LoVo (cell line): ENCODE results near the gene CPAMD8.
A peak's percentile ranks its signal among the peaks of the same experiment; 100 is the strongest.

Experiments
- DNase-seq: peaks from one replicate; pipeline ENCODE4 v3.0.0-alpha.2; 2016; ENCODE audit warnings: low spot score

CPAMD8 gene

DNA sequence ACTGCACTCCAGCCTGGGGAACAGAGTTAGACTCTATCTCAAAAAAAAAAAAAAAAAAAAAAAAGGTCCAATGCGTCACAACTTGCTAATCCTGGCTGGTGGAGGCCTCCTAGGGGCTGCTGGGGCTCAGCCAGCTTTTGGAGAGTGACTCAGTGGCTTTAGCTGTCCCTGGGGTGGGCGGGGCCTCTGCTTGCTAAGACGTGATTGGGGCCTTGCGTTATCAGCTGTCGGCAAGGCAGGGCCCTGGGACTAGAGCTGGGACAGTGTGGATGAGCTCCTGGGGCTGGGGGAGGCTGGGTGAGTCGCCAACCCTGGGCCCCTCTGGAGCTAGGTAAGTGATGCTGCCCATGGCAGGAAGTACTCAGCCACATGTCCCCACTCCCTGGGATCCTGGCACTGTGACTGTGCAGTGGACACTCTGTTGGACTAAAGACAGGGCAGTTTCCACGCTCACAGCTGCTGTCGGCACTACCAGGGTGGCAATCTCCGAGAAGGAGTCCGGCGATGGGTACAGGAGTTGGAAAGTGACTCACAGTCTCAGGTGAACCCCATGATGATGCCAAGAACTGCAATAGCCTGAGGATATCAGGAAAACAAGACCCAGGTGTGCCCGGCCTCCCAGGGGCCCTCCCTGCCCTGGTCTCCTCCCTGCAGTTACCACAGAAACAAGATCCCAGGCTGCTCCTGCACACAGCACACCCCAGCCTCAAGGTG, 105.6 kb downstream of the CPAMD8 start:
- peak; percentile 74 for DNase-seq

- DNase-seq: no peak
These were observed 107.1 kb downstream of the CPAMD8 start for GRCh38 chr19:16919496-16919895.

DNA sequence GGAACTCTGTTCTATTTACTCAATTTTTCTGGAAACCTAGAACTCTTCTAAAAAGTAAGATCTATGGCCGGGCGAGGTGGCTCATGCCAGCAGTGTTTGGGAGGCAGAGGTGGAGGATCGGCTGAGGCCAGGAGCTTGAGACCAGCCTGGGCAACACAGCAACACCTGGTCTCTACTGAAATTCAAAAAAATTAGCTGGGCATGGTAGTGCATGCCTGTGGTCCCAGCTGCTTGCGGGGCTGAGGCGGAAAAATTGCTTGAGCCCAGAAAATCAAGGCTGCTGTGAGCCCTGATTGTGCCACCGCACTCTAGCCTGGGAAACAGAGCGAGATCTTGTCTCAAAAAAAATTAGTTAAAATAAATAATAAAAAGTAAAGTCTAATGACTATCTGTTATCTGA, 109.2 kb downstream of the CPAMD8 start:
- DNase-seq: no peak

DNA sequence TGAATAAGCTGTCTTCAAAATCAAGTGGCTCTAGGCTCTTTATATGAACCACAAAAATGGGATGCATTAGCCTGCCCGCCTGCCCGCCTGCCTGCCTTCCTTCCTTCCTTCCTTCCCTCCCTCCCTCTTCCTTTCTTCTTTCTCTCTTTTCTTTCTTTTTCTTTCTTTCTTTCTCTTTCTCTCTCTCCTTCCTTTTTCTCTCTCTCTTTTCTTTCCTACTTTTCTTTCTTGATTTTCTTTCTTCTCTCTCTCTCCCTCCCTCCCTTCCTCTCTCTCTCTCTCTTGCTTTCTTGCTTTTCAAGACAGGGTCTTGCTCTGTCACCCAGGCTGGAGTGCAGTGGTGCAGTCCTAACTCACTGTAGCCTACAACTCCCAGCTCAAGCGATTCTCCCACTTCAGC, 110.9 kb downstream of the CPAMD8 start:
- no peak for DNase-seq

- DNase-seq: no peak
These were observed 111.5 kb downstream of the CPAMD8 start for GRCh38 chr19:16915135-16915534.

GRCh38 chr19:16914421-16914820, 112.2 kb downstream of the CPAMD8 start:
- DNase-seq: no peak

DNA sequence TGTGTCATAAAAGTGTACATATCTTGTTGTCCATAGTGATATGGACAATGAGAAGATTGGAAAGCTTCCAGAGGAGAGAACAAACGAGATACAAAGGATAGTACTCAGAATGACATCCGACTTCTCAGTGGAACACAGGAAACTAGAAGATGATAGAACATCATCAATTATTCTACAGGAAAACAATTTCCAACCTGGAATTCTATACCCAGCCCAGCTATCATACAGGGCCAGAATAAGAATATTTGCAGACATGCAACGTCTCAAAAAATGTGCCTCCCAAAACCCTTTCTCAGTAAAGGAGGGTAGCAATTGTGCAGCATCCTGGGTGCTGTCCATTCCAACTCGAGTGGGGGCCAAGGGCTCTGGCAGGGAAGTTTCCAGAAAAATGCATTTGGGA, 113.8 kb downstream of the CPAMD8 start:
- DNase-seq: no peak

DNA sequence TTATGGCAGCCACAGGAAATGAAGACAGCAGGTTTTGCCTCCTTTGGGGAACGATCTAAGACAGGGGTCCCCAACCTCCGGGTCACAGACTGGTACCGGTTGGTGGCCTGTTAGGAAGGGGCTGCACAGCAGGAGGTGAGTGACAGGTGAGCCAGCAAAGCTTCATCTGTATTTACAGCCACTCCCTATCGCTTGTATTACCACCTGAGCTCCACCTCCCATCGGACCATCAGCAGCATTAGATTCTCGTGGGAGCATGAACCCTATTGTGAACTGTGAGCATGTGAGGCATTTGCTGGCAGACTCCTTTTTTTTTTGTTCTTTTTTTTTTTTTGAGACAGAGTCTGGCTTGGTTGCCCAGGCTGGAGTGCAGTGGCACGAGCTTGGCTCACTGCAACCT, 115.6 kb downstream of the CPAMD8 start:
- DNase-seq: no peak

DNA sequence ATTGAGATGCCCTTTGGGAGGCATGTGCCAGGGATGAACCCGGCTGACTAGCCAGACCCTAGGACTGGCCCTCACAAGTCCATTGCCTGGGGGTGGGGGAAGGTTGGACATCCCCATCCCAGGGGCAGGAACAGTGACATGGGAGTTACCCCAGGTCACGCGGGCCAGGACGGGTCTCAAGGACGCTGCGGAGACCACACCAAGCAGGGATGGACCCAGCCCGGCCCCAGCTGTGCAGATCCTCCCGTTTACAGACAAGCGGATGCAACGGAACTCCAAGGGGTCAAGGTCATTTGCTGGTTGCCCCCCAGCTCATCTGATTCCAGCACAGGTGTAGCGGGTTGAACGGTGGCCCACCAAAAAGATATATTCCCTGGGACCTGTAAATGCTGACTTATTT, 117.9 kb downstream of the CPAMD8 start:
- DNase-seq: no peak

- no peak for DNase-seq
These were observed 122.0 kb downstream of the CPAMD8 start for GRCh38 chr19:16904599-16904998.

- no peak for DNase-seq
These were observed 123.3 kb downstream of the CPAMD8 start for GRCh38 chr19:16903347-16903746.

- DNase-seq: no peak
These were observed 124.1 kb downstream of the CPAMD8 start for GRCh38 chr19:16902545-16902944.

DNA sequence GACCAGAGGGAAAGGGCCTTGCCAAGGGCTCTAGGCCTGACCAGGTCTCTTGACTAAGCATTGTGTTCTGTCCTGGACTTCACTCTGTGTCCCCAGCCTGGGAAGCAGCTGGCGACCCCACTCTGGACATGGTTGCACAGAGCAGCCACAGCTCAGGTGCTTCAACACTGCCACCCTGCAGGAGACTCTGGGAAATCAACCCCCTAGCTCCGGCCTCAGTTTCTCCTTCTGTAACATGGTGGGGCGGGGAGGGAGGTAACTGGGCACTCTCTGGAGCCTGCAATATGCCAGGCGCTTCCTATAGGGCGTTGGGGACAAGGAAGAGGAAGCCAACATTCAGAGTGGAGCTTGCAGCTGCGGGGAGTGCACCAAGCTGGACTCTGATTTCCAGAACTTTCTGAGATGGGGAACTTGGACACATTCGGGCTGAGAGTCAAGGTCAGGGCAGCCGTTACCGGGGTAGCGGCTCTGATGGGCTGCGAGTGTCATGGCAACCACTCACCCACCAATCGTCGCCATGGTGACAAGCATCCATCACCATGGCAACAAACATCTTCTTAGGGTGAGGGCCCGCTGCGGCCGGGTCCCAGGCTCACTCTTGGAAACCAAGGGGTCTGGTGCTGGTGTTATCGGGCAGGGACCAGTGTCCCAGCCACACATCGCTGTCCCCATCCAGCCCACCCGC, 125.0 kb downstream of the CPAMD8 start:
- DNase-seq: no peak

DNA sequence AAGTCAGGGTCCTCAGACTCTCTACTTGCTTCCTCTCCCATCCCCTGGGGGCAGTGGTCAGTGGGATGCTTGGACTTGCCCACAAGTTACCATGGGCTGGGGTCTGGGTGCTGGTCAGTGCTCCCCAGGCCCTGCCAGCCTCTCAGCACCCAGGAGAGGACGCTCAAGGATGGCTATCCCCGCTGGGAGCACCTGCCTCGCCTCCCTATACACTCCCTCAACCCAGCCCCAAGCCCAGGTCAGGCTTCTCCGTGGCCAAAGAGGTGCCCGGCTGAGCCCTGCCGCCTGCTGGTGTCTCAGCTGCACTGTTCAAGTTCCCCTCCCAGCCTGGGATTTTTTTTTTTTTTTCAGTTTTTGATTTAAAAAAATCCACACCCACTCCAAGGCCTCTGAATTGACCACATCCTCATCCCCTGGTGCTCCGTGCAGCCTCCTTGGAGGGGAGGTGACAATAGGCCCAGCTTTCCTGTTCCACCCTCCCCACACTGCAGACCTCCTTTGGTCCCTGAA, 127.0 kb downstream of the CPAMD8 start:
- peak; percentile 9 for DNase-seq

DNA sequence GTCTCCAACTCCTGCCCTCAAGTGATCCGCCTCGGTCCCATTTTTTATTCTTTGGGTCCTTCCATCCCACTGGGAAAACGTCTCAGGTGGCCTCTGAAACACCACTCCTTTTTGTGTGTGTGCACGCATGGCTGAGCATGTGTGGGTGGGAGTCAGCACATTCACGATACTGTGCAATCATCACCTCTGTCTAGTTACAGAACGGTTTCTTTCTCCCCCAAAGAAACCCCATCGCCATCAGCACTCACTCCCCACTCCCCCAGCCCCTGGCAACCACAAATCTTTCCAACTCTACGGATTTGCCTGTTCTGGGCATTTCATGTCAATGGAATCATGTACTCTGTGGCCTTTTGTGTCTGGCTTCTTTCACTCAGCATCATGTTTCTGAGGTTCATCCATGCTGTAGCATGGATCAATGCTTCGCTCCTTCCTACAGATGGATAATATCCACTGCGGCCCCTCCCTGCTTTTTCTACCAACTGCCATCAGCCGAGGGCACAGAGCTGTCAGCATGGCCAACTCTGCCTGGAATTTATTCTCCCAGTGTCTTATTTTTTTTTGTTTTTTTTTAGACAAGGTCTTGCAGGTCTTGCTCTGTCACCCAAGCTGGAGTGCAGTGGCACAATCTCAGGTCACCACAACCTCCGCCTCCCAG, 128.1 kb downstream of the CPAMD8 start:
- DNase-seq: no peak

- no peak for DNase-seq
These were observed 128.8 kb downstream of the CPAMD8 start for GRCh38 chr19:16897856-16898161.

- peak; percentile 81 for DNase-seq
These were observed 129.4 kb downstream of the CPAMD8 start for GRCh38 chr19:16897029-16897855.

DNA sequence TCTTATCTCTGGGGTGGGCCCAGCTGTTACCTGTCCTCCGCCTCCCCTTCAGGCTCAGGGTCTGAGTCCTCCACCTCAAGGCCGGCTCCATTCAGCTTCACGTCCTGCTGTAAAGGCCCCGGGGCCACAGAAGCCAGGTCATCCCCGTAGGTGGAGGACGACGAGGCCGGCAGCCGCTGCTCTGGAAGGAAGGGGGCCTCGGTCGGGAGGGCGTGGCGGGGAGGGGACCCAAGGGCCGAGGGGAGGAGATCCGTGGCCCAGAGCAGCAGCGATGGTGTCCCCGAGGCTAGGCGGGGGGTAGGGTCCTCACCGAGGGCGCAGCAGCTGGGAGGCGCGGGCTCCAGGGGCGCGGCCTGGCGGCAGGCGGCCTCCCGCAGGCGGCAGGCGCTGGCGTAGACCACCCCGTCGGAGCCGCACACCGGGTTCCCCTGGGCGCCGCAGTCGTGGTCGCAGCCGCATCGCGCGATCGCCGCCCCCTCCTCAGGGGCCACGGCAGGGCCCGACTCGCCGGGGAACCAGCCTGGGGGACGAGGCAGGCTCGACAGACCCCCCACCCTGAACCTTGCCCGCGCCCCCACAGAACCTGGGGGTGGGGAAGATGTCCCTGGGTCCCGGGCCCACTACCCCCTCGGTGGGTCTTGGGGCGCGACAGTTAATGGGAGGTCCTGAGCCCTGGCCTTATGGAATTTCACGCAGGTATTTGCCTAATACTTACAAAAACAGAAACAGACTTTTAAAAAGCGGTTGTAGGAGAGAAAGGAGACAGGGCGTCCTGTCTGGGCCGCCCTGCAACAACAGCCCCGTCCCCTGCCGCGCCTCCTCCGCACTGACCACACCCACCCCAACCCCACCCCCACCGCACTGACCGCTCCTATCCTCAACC, 130.2 kb downstream of the CPAMD8 start:
- DNase-seq: no peak

- no peak for DNase-seq
These were observed 131.0 kb downstream of the CPAMD8 start for GRCh38 chr19:16895467-16896145.

- no peak for DNase-seq
These were observed 132.5 kb downstream of the CPAMD8 start for GRCh38 chr19:16894080-16894479.

DNA sequence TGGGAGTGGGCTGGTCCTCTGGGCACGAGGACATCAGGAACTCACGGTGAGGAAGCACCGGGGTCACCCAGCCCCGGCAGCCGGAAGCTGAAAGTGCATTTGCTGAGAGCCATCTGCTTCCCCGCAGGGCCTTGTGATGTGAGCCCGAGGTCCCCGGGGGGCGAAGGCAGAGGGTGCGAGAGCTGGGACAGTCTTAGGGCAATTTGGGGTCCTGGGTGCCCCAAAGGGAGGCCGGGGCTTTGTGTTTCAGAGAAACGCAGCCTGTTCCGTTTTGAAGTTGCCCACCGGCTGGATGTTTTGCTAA, 133.0 kb downstream of the CPAMD8 start:
- DNase-seq: no peak
